Measurements from ENCODE around the gene SIX3.

SIX3 gene

GRCh38 chr2:44941551-44942234 lies at the start of gene SIX3:
SIX3 (plus strand) TSS chr2:44941702; CDS start chr2:44942105, 403 bp downstream.
- TF ChIP-seq CTCF (IDR thresholded peaks at IDR 0.05) = no peak

- TF ChIP-seq CTCF (IDR thresholded peaks at IDR 0.05) = no peak
These were observed 47.4 kb upstream of the SIX3 start for GRCh38 chr2:44894058-44894457.

- TF ChIP-seq CTCF (IDR thresholded peaks at IDR 0.05) = no peak
These were observed 46.4 kb upstream of the SIX3 start for GRCh38 chr2:44895061-44895460.

GRCh38 chr2:44897406-44897805 lies 44.1 kb upstream of the SIX3 start:
- no peak for TF ChIP-seq CTCF (IDR thresholded peaks at IDR 0.05)

- no peak for TF ChIP-seq CTCF (IDR thresholded peaks at IDR 0.05)
These were observed 39.0 kb upstream of the SIX3 start for GRCh38 chr2:44902217-44903137.

- no peak for TF ChIP-seq CTCF (IDR thresholded peaks at IDR 0.05)
These were observed 36.9 kb upstream of the SIX3 start for GRCh38 chr2:44904578-44904977.

GRCh38 chr2:44906972-44907371 lies 34.5 kb upstream of the SIX3 start:
- no peak for TF ChIP-seq CTCF (IDR thresholded peaks at IDR 0.05)

Measured in LNCAP (cell line).